ENCODE results near the gene SLIT3. TPM values are rescaled to one million over a fixed set of nuclear protein-coding genes. Genes with fewer than 3 reads are reported as not detected.
"Not testable (repeated sequence)": the region's sequence is repeated elsewhere in the genome, so short reads cannot be mapped to it uniquely, and the experiment has no call there.

The SLIT3 gene
- total RNA-seq, 4 donors from 2014 or later: 6.8 to 23.1 (median 13.3) TPM

- Histone ChIP-seq H3K27ac (no peak overlapping the region), H3K9me3 (no peaks in the 10 kb centered on the region), H3K4me3 (no peak overlapping the region), H3K36me3 (no peaks in the 10 kb centered on the region), H3K27me3 (no peaks in the 10 kb centered on the region), H3K4me1 (no peaks in the 10 kb centered on the region)
- TF ChIP-seq POLR2A (IDR thresholded peaks at IDR 0.05): no peak
- TF ChIP-seq CTCF (IDR thresholded peaks at IDR 0.05): no peak
- no peak for DNase-seq
These were observed 81.0 kb downstream of the SLIT3 start for GRCh38 chr5:169219961-169220360.

- no peak for TF ChIP-seq CTCF (IDR thresholded peaks at IDR 0.05)
- no peak for TF ChIP-seq POLR2A (IDR thresholded peaks at IDR 0.05)
- no peak for DNase-seq
- Histone ChIP-seq H3K4me3 (no peak overlapping the region), H3K9me3 (no peaks in the 10 kb centered on the region), H3K36me3 (no peaks in the 10 kb centered on the region), H3K4me1 (no peaks in the 10 kb centered on the region), H3K27me3 (no peaks in the 10 kb centered on the region), H3K27ac (no peak overlapping the region)
These were observed 81.6 kb downstream of the SLIT3 start for GRCh38 chr5:169219351-169219750.

GRCh38 chr5:169218861-169219260 is 82.1 kb downstream of the SLIT3 start:
- no peaks in the 10 kb centered on the region for H3K4me1 ChIP-seq
- H3K36me3 ChIP-seq: no peaks in the 10 kb centered on the region
- DNase-seq: no peak
- no peak overlapping the region for H3K27ac ChIP-seq
- TF ChIP-seq POLR2A (IDR thresholded peaks at IDR 0.05) (no peak), CTCF (IDR thresholded peaks at IDR 0.05) (no peak)
- H3K27me3 ChIP-seq: no peaks in the 10 kb centered on the region
- H3K4me3 ChIP-seq: no peak overlapping the region
- no peaks in the 10 kb centered on the region for H3K9me3 ChIP-seq

GRCh38 chr5:169218176-169218575 is 82.8 kb downstream of the SLIT3 start:
- no peak for TF ChIP-seq CTCF (IDR thresholded peaks at IDR 0.05)
- TF ChIP-seq POLR2A (IDR thresholded peaks at IDR 0.05): no peak
- no peaks in the 10 kb centered on the region for H3K27me3 ChIP-seq
- no peak overlapping the region for H3K4me3 ChIP-seq
- H3K9me3 ChIP-seq: no peaks in the 10 kb centered on the region
- no peaks in the 10 kb centered on the region for H3K4me1 ChIP-seq
- DNase-seq: no peak
- no peak overlapping the region for H3K27ac ChIP-seq
- no peaks in the 10 kb centered on the region for H3K36me3 ChIP-seq

- H3K27ac ChIP-seq: no peak overlapping the region
- H3K4me3 ChIP-seq: no peak overlapping the region
- TF ChIP-seq CTCF (IDR thresholded peaks at IDR 0.05): no peak
- TF ChIP-seq POLR2A (IDR thresholded peaks at IDR 0.05): no peak
- H3K36me3 ChIP-seq: no peaks in the 10 kb centered on the region
- no peaks in the 10 kb centered on the region for H3K4me1 ChIP-seq
- no peaks in the 10 kb centered on the region for H3K9me3 ChIP-seq
- no peaks in the 10 kb centered on the region for H3K27me3 ChIP-seq
- no peak for DNase-seq
These were observed 84.1 kb downstream of the SLIT3 start for GRCh38 chr5:169216866-169217265.

- Histone ChIP-seq H3K36me3 (no peaks in the 10 kb centered on the region), H3K9me3 (no peaks in the 10 kb centered on the region), H3K4me1 (no peaks in the 10 kb centered on the region), H3K4me3 (no peak overlapping the region), H3K27ac (no peak overlapping the region), H3K27me3 (no peaks in the 10 kb centered on the region)
- no peak for DNase-seq
- no peak for TF ChIP-seq CTCF (IDR thresholded peaks at IDR 0.05)
These were observed 87.5 kb downstream of the SLIT3 start for GRCh38 chr5:169213479-169213878.

- DNase-seq, H3K4me3 ChIP-seq, H3K27me3 ChIP-seq, H3K36me3 ChIP-seq, H3K27ac ChIP-seq, H3K9me3 ChIP-seq, H3K4me1 ChIP-seq: not testable (repeated sequence)
These were observed 89.2 kb downstream of the SLIT3 start for GRCh38 chr5:169211761-169212160.

All from Peyer's patch (tissue), 4 donors.